Lung (tissue), 12 donors: Measurements from ENCODE around the gene CDH4. TPM values are rescaled to one million over a fixed set of nuclear protein-coding genes. Genes with fewer than 3 reads are reported as not detected.
"Not testable (repeated sequence)": the region's sequence is repeated elsewhere in the genome, so short reads cannot be mapped to it uniquely, and the experiment has no call there.

Experiments used
- ATAC-seq: fragments of 200-7000 bp; cut with Tn5 transposase; one replicate; pipeline ENCODE4 v1.9.1; 2020; ENCODE audit warnings: moderate number of reproducible peaks; ENCODE audit not compliant: insufficient read depth, low FRiP score
- DNase-seq, 3 donors: peaks; one replicate each; pipeline ENCODE4 v3.0.0-alpha.2; 2013 to 2017
- H3K27ac ChIP-seq, 2 donors: one replicate each; pipeline ENCODE4 v1.5.1; 2013; ENCODE audit warnings: mild to moderate bottlenecking in 2 of 2, moderate library complexity in 2 of 2, control low read depth in 1 of 2, inconsistent platforms in 1 of 2, low read depth in 1 of 2, low read length in 1 of 2
- H3K27me3 ChIP-seq, 3 donors: one replicate each; pipeline ENCODE4 v1.5.1; 2013; ENCODE audit warnings: low read length in 2 of 3; ENCODE audit not compliant: control insufficient read depth in 3 of 3, insufficient read depth in 3 of 3
- H3K36me3 ChIP-seq, 4 donors: one replicate each; pipeline ENCODE4 v1.5.1; 2013; ENCODE audit warnings: low read length in 4 of 4, mild to moderate bottlenecking in 1 of 4, moderate library complexity in 1 of 4; ENCODE audit not compliant: control insufficient read depth in 4 of 4, insufficient read depth in 4 of 4
- H3K4me1 ChIP-seq, 5 donors: one replicate each; pipeline ENCODE4 v1.5.1; 2013; ENCODE audit warnings: low read length in 5 of 5, mild to moderate bottlenecking in 2 of 5, moderate library complexity in 1 of 5; ENCODE audit not compliant: control insufficient read depth in 5 of 5, insufficient read depth in 5 of 5
- H3K4me3 ChIP-seq: one replicate; pipeline ENCODE4 v1.5.1; 2013; ENCODE audit warnings: mild to moderate bottlenecking, control low read depth, moderate library complexity
- H3K9ac ChIP-seq, 2 donors: one replicate each; pipeline ENCODE4 v1.5.1; 2013; ENCODE audit warnings: low read length in 2 of 2, control low read depth in 1 of 2; ENCODE audit not compliant: insufficient read depth in 1 of 2
- H3K9me3 ChIP-seq, 4 donors: one replicate each; pipeline ENCODE4 v1.5.1; 2013; ENCODE audit warnings: low read length in 3 of 4, mild to moderate bottlenecking in 1 of 4, moderate library complexity in 1 of 4; ENCODE audit not compliant: control insufficient read depth in 4 of 4, insufficient read depth in 3 of 4
- CTCF ChIP-seq: IDR thresholded peaks from 2 replicates; pipeline ENCODE4 v1.5.1; 2012; ENCODE audit warnings: mild to moderate bottlenecking; ENCODE audit errors: control extremely low read depth, extremely low read depth
- WGBS, 2 donors: extraction: QIAGEN DNeasy Blood & Tissue Kit; methylation state at CpG; one replicate each; pipeline ENCODE4 v1.1.7; 2013; 5-methylcytosine and 5-hydroxymethylcytosine counted together
- polyA plus RNA-seq, 2 donors: library from polyadenylated mRNA; stranded (reverse); fragments of 200-250 nt; gene quantifications; one replicate each; pipeline ENCODE4 v1.2.1, GENCODE V29; 2013
- total RNA-seq, 2 donors: library from RNA; depleted of rRNA in 1 of 2; stranded (reverse); fragments of >200 nt in 1 of 2; gene quantifications; one replicate each; pipeline ENCODE4 v1.2.1, GENCODE V29; 2014 to 2021
- donor health status: control.
- donor health status: control.
- donor health status: Bipolar disorder and iron deficiency.
- donor health status: healthy.
- donor health status: DM: yes; HTN: yes; CAD: no.

CDH4 gene
- total and polyA plus RNA-seq, 4 donors: 0.10 to 2.1 (median 0.34) TPM

- DNase-seq: no peak
- Histone ChIP-seq H3K36me3 (no peaks in the 10 kb centered on the region), H3K4me3 (no peak overlapping the region), H3K9me3 (peaks cover 0 to 11% (median 0%) of the 10 kb centered on the region in 4 donors), H3K27me3 (peaks cover 0 to 14% (median 0%) of the 10 kb centered on the region in 3 donors), H3K4me1 (no peaks in the 10 kb centered on the region), H3K9ac (no peak overlapping the region), H3K27ac (no peak overlapping the region)
- no peak for ATAC-seq
- WGBS, 2 donors: 85 to 86% methylated on average over 13 of the region's 13 CpGs
- TF ChIP-seq CTCF: no peak
These were observed 226.7 kb downstream of the CDH4 start for GRCh38 chr20:61478611-61479305.

- DNase-seq, H3K36me3 ChIP-seq, H3K9ac ChIP-seq, H3K27ac ChIP-seq, ATAC-seq, H3K4me3 ChIP-seq, H3K4me1 ChIP-seq: not testable (repeated sequence)
- H3K9me3 ChIP-seq: peaks cover 0 to 13% (median 0%) of the 10 kb centered on the region in 4 donors
- H3K27me3 ChIP-seq: peaks cover 0 to 14% (median 0%) of the 10 kb centered on the region in 3 donors
- WGBS, 2 donors: 91 to 94% methylated on average over 4 of the region's 4 CpGs
These were observed 227.4 kb downstream of the CDH4 start for GRCh38 chr20:61479433-61479832.

GRCh38 chr20:61480158-61480825, 228.2 kb downstream of the CDH4 start:
- no peaks in the 10 kb centered on the region for H3K36me3 ChIP-seq
- ATAC-seq: no peak
- 86 to 88% methylated on average over 16 of the region's 16 CpGs for WGBS, 2 donors

More at GRCh38 chr20:61480158-61480825, 228.2 kb downstream of the CDH4 start:
- Histone ChIP-seq H3K9me3 (peaks cover 0 to 13% (median 0%) of the 10 kb centered on the region in 4 donors), H3K4me1 (no peaks in the 10 kb centered on the region), H3K27ac (no peak overlapping the region), H3K27me3 (peaks cover 0 to 14% (median 0%) of the 10 kb centered on the region in 3 donors), H3K9ac (no peak overlapping the region), H3K4me3 (no peak overlapping the region)
- no peak for DNase-seq
- no peak for TF ChIP-seq CTCF
